HEK293 (cell line): ENCODE results near the gene PIM3.

Experiments
- BCL11B ChIP-seq: fragments of 450-650 bp; formaldehyde crosslinking; IDR thresholded peaks from 2 replicates; pipeline ENCODE4 v1.5.1; 2016; ENCODE audit warnings: low read depth, missing biosample characterization, missing genetic modification characterization
- EGR2 ChIP-seq: fragments of 450-650 bp; formaldehyde crosslinking; IDR thresholded peaks from 2 replicates; pipeline ENCODE4 v1.5.1; 2016; ENCODE audit warnings: low read depth, missing biosample characterization, missing genetic modification characterization
- KLF10 ChIP-seq: fragments of 450-650 bp; IDR thresholded peaks from 2 replicates; pipeline ENCODE4 v1.5.1; 2018; ENCODE audit warnings: missing biosample characterization, mild to moderate bottlenecking, missing genetic modification characterization
- KLF8 ChIP-seq: fragments of 450-650 bp; formaldehyde crosslinking; IDR thresholded peaks from 2 replicates; pipeline ENCODE4 v1.5.1; 2016; ENCODE audit warnings: missing biosample characterization, missing genetic modification characterization
- KLF9 ChIP-seq: fragments of 450-650 bp; formaldehyde crosslinking; IDR thresholded peaks from 2 replicates; pipeline ENCODE4 v1.5.1; 2016; ENCODE audit warnings: missing biosample characterization, missing genetic modification characterization, low read depth
- MEIS1 ChIP-seq: sonication (generic); formaldehyde crosslinking; IDR thresholded peaks from 2 replicates; pipeline ENCODE4 v1.8.1; 2022; ENCODE audit warnings: missing genetic modification reagents, mild to moderate bottlenecking, borderline replicate concordance
- MZF1 ChIP-seq: fragments of 450-650 bp; formaldehyde crosslinking; IDR thresholded peaks from 2 replicates; pipeline ENCODE4 v1.5.1; 2017; ENCODE audit warnings: missing biosample characterization, missing genetic modification characterization, borderline replicate concordance
- OSR2 ChIP-seq: fragments of 450-650 bp; formaldehyde crosslinking; IDR thresholded peaks from 2 replicates; pipeline ENCODE4 v1.5.1; 2016; ENCODE audit warnings: missing biosample characterization, missing genetic modification characterization
- SETDB1 ChIP-seq: IDR thresholded peaks from one replicate; pipeline ENCODE4 v1.6.1; 2017; ENCODE audit warnings: mild to moderate bottlenecking, low read length, moderate library complexity, mixed read lengths; ENCODE audit not compliant: insufficient read length
- SP2 ChIP-seq: fragments of 450-650 bp; formaldehyde crosslinking; IDR thresholded peaks from 2 replicates; pipeline ENCODE4 v1.5.1; 2016; ENCODE audit warnings: missing biosample characterization, missing genetic modification characterization
- ZBTB1 ChIP-seq: fragments of 450-650 bp; formaldehyde crosslinking; IDR thresholded peaks from 2 replicates; pipeline ENCODE4 v1.5.1; 2016; ENCODE audit warnings: missing biosample characterization, missing genetic modification characterization
- ZBTB17 ChIP-seq: fragments of 450-650 bp; formaldehyde crosslinking; IDR thresholded peaks from 2 replicates; pipeline ENCODE4 v1.5.1; 2016; ENCODE audit warnings: missing biosample characterization, missing genetic modification characterization
- ZBTB20 ChIP-seq: fragments of 450-650 bp; formaldehyde crosslinking; IDR thresholded peaks from 2 replicates; pipeline ENCODE4 v1.5.1; 2016; ENCODE audit warnings: missing biosample characterization, missing genetic modification characterization
- ZEB2 ChIP-seq: fragments of 450-650 bp; formaldehyde crosslinking; IDR thresholded peaks from 2 replicates; pipeline ENCODE4 v1.5.1; 2016; ENCODE audit warnings: missing biosample characterization, missing genetic modification characterization
- ZFHX2 ChIP-seq: fragments of 450-650 bp; formaldehyde crosslinking; conservative IDR thresholded peaks from 2 replicates; pipeline ENCODE4 v1.5.1; 2016; ENCODE audit warnings: missing biosample characterization, missing genetic modification characterization
- ZNF10 ChIP-seq: fragments of 450-650 bp; formaldehyde crosslinking; IDR thresholded peaks from 2 replicates; pipeline ENCODE4 v1.5.1; 2017; ENCODE audit warnings: missing biosample characterization, missing genetic modification characterization
- ZNF155 ChIP-seq: fragments of 450-650 bp; formaldehyde crosslinking; IDR thresholded peaks from 2 replicates; pipeline ENCODE4 v1.5.1; 2016; ENCODE audit warnings: missing biosample characterization, missing genetic modification characterization
- ZNF174 ChIP-seq: fragments of 450-650 bp; formaldehyde crosslinking; IDR thresholded peaks from 2 replicates; pipeline ENCODE4 v1.5.0; 2017; ENCODE audit warnings: missing biosample characterization, mild to moderate bottlenecking, missing genetic modification characterization
- ZNF202 ChIP-seq: fragments of 450-650 bp; formaldehyde crosslinking; IDR thresholded peaks from 2 replicates; pipeline ENCODE4 v1.5.1; 2016; ENCODE audit warnings: missing biosample characterization, missing genetic modification characterization, borderline replicate concordance
- ZNF398 ChIP-seq: fragments of 450-650 bp; formaldehyde crosslinking; IDR thresholded peaks from 2 replicates; pipeline ENCODE4 v1.5.1; 2017; ENCODE audit warnings: missing biosample characterization, missing genetic modification characterization
- ZNF416 ChIP-seq: fragments of 450-650 bp; formaldehyde crosslinking; IDR thresholded peaks from 2 replicates; pipeline ENCODE4 v1.5.1; 2016; ENCODE audit warnings: missing biosample characterization, missing genetic modification characterization
- ZNF544 ChIP-seq: fragments of 450-650 bp; formaldehyde crosslinking; IDR thresholded peaks from 2 replicates; pipeline ENCODE4 v1.5.0; 2017; ENCODE audit warnings: missing biosample characterization, missing genetic modification characterization
- ZNF555 ChIP-seq: fragments of 450-650 bp; formaldehyde crosslinking; conservative IDR thresholded peaks from 2 replicates; pipeline ENCODE4 v1.5.1; 2017; ENCODE audit warnings: missing biosample characterization, mild to moderate bottlenecking, missing genetic modification characterization, inconsistent platforms
- ZNF600 ChIP-seq: fragments of 450-650 bp; formaldehyde crosslinking; IDR thresholded peaks from 2 replicates; pipeline ENCODE4 v1.5.1; 2016; ENCODE audit warnings: missing biosample characterization, missing genetic modification characterization
- ZNF626 ChIP-seq: fragments of 450-650 bp; sonication (Bioruptor Pico); formaldehyde crosslinking; IDR thresholded peaks from 2 replicates; pipeline ENCODE4 v1.5.1; 2018; ENCODE audit warnings: missing biosample characterization, missing genetic modification characterization, inconsistent platforms
- ZNF677 ChIP-seq: fragments of 450-650 bp; IDR thresholded peaks from 2 replicates; pipeline ENCODE4 v1.5.0; 2018; ENCODE audit warnings: missing biosample characterization, mild to moderate bottlenecking, missing genetic modification characterization, moderate library complexity
- TF ChIP-seq, protein P1 (sequence below): fragments of 450-650 bp; formaldehyde crosslinking; IDR thresholded peaks from 2 replicates; pipeline ENCODE4 v1.5.1; 2017; ENCODE audit warnings: missing biosample characterization, missing genetic modification characterization
- TF ChIP-seq, protein P2 (sequence below): fragments of 450-650 bp; formaldehyde crosslinking; optimal IDR thresholded peaks from 2 replicates; pipeline ENCODE3; 2016; ENCODE audit warnings: missing biosample characterization, mild to moderate bottlenecking, missing genetic modification characterization
- TF ChIP-seq, protein P3 (sequence below): fragments of 450-650 bp; formaldehyde crosslinking; IDR thresholded peaks from 2 replicates; pipeline ENCODE4 v1.5.1; 2016; ENCODE audit warnings: missing biosample characterization, missing genetic modification characterization
- TF ChIP-seq, protein P4 (sequence below): fragments of 450-650 bp; formaldehyde crosslinking; IDR thresholded peaks from 2 replicates; pipeline ENCODE4 v1.5.1; 2016; ENCODE audit warnings: missing biosample characterization, missing genetic modification characterization

Gene PIM3

GRCh38 chr22:49936018-49936972, 24.3 kb upstream of the PIM3 start (continued):
- TF ChIP-seq EGR2 (tag by site-specific recombination) (peak; percentile 86), ZNF626 (no peak), SP2 (tag by site-specific recombination) (peak; percentile 63), KLF10 (peak; percentile 51), BCL11B (no peak), ZNF555 (tag by site-specific recombination) (no peak), ZFHX2 (tag by site-specific recombination) (peak; percentile 93), ZBTB1 (tag by site-specific recombination) (no peak), KLF9 (tag by site-specific recombination) (peak; percentile 51), ZNF600 (peak; percentile 68; the same call in 1 of the 2 replicates), KLF8 (tag by site-specific recombination) (peak; percentile 69; the same call in 1 of the 2 replicates), ZNF202 (no peak), ZEB2 (tag by site-specific recombination) (peak; percentile 57; the same call in 1 of the 2 replicates), OSR2 (tag by site-specific recombination) (peak; percentile 61), ZNF416 (tag by site-specific recombination) (no peak), ZNF10 (no peak), ZNF174 (tag by site-specific recombination) (no peak), MEIS1 (CRISPR knock-in tag) (no peak), ZNF398 (tag by site-specific recombination) (peak; percentile 85), ZNF677 (no peak), SETDB1 (no peak), ZNF155 (tag by site-specific recombination) (no peak), ZBTB17 (tag by site-specific recombination) (peak; percentile 52), ZBTB20 (peak; percentile 54; the same call in 1 of the 2 replicates), ZNF544 (no peak), MZF1 (tag by site-specific recombination) (no peak)
- TF ChIP-seq, protein P1, sequence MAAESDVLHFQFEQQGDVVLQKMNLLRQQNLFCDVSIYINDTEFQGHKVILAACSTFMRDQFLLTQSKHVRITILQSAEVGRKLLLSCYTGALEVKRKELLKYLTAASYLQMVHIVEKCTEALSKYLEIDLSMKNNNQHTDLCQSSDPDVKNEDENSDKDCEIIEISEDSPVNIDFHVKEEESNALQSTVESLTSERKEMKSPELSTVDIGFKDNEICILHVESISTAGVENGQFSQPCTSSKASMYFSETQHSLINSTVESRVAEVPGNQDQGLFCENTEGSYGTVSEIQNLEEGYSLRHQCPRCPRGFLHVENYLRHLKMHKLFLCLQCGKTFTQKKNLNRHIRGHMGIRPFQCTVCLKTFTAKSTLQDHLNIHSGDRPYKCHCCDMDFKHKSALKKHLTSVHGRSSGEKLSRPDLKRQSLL (tag by site-specific recombination): no peak
- TF ChIP-seq, protein P2, sequence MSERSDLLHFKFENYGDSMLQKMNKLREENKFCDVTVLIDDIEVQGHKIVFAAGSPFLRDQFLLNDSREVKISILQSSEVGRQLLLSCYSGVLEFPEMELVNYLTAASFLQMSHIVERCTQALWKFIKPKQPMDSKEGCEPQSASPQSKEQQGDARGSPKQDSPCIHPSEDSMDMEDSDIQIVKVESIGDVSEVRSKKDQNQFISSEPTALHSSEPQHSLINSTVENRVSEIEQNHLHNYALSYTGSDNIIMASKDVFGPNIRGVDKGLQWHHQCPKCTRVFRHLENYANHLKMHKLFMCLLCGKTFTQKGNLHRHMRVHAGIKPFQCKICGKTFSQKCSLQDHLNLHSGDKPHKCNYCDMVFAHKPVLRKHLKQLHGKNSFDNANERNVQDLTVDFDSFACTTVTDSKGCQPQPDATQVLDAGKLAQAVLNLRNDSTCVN: peak; percentile 75
- TF ChIP-seq, protein P3, sequence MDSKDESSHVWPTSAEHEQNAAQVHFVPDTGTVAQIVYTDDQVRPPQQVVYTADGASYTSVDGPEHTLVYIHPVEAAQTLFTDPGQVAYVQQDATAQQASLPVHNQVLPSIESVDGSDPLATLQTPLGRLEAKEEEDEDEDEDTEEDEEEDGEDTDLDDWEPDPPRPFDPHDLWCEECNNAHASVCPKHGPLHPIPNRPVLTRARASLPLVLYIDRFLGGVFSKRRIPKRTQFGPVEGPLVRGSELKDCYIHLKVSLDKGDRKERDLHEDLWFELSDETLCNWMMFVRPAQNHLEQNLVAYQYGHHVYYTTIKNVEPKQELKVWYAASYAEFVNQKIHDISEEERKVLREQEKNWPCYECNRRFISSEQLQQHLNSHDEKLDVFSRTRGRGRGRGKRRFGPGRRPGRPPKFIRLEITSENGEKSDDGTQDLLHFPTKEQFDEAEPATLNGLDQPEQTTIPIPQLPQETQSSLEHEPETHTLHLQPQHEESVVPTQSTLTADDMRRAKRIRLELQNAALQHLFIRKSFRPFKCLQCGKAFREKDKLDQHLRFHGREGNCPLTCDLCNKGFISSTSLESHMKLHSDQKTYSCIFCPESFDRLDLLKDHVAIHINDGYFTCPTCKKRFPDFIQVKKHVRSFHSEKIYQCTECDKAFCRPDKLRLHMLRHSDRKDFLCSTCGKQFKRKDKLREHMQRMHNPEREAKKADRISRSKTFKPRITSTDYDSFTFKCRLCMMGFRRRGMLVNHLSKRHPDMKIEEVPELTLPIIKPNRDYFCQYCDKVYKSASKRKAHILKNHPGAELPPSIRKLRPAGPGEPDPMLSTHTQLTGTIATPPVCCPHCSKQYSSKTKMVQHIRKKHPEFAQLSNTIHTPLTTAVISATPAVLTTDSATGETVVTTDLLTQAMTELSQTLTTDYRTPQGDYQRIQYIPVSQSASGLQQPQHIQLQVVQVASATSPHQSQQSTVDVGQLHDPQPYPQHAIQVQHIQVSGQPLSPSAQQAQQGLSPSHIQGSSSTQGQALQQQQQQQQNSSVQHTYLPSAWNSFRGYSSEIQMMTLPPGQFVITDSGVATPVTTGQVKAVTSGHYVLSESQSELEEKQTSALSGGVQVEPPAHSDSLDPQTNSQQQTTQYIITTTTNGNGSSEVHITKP: peak; percentile 88
- TF ChIP-seq, protein P4, sequence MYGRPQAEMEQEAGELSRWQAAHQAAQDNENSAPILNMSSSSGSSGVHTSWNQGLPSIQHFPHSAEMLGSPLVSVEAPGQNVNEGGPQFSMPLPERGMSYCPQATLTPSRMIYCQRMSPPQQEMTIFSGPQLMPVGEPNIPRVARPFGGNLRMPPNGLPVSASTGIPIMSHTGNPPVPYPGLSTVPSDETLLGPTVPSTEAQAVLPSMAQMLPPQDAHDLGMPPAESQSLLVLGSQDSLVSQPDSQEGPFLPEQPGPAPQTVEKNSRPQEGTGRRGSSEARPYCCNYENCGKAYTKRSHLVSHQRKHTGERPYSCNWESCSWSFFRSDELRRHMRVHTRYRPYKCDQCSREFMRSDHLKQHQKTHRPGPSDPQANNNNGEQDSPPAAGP (tag by site-specific recombination): peak; percentile 84
